ENCODE measurements around the gene GUCA1C. TPM values are rescaled to one million over a fixed set of nuclear protein-coding genes. Genes with fewer than 3 reads are reported as not detected.

GUCA1C gene
- total and polyA plus RNA-seq, 2 donors (not counting 3 experiments of a cell fraction or from before 2014, with no cell fraction given), result not detected

DNA sequence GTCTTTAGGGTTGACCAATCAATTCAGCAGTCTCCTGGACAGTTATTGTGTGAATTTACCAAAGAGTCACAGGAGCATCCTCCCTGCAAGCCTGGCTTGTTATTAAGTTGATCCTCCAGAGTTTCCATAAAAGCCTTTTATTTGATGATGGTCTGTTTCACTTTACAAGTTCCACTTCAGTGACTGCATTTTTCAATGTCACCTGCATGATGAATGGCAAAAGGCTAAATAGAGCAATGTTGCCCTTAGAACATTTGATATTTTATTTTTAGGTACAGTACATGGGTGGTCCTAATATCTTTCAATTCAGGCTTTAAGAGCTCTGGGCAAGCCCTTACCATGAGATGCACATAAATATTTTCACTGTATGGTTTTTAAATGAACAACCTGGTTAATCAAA, 22.6 kb downstream of the GUCA1C start:
- H4K20me1 ChIP-seq (replicated peaks; ENCODE audit: control insufficient read depth, extremely low read depth, insufficient read depth, low read length), result no peaks in the 10 kb centered on the region
- no peak overlapping the region for H3K9ac ChIP-seq (replicated peaks; ENCODE audit: extremely low read depth, insufficient read depth, low read length)
- H3K9me1 ChIP-seq (replicated peaks; ENCODE audit: control insufficient read depth, extremely low read depth, insufficient read depth, low read length), result no peaks in the 10 kb centered on the region
- DNase-seq (ENCODE audit: low read depth, low spot score), result no peak
- TF ChIP-seq MAX (IDR thresholded peaks at IDR 0.05; ENCODE audit: insufficient read depth, insufficient read length) (no peak), CTCF (IDR thresholded peaks at IDR 0.05; ENCODE audit: extremely low read depth in 1 of 2, insufficient read depth in 1 of 2, low read depth in 1 of 2, low read length in 2 of 2) (no peak), JUN (IDR thresholded peaks at IDR 0.05; ENCODE audit: borderline replicate concordance, insufficient read depth, insufficient read length, low read depth) (no peak), EZH2 (IDR thresholded peaks at IDR 0.05; ENCODE audit: borderline replicate concordance, low read depth, low read length, severe bottlenecking) (no peak), GATA2 (IDR thresholded peaks at IDR 0.05; ENCODE audit: insufficient read depth, insufficient read length, low read depth, low read length) (no peak), MYC (IDR thresholded peaks at IDR 0.05; ENCODE audit: low read depth, low read length) (no peak)
- no TSS peak for BruUV-seq (replicated peaks)
- H3K4me1 ChIP-seq (ENCODE audit: control insufficient read depth, extremely low read depth, insufficient read depth, low read length), result no peaks in the 10 kb centered on the region
- H3K27ac ChIP-seq (ENCODE audit: insufficient read depth, low read depth, low read length), result no peak overlapping the region
- H3K27me3 ChIP-seq (ENCODE audit: control insufficient read depth in 2 of 2, insufficient read depth in 2 of 2, low read length in 2 of 2), result no peaks in the 10 kb centered on the region
- H2AFZ ChIP-seq (ENCODE audit: low read depth, low read length), result no peak overlapping the region
- H3K4me2 ChIP-seq (ENCODE audit: insufficient read depth, low read length), result no peak overlapping the region
- H3K36me3 ChIP-seq (ENCODE audit: control insufficient read depth in 2 of 2, extremely low read depth in 1 of 2, insufficient read depth in 2 of 2, low read length in 2 of 2), result no peaks in the 10 kb centered on the region
- no peaks in the 10 kb centered on the region for H3K79me2 ChIP-seq (ENCODE audit: control insufficient read depth, insufficient read depth, low read length)
- no peak overlapping the region for H3K4me3 ChIP-seq (replicated peaks in 1 of 3; ENCODE audit: insufficient read depth in 1 of 3, low read depth in 1 of 3, low read length in 3 of 3)
- H3K9me3 ChIP-seq (replicated peaks; ENCODE audit: control insufficient read depth, insufficient read depth, low read length), result no peaks in the 10 kb centered on the region
- intact Hi-C loops (cut with micrococcal nuclease), result no loop called here
- CTCF ChIA-PET, result no interaction called here
- dilution Hi-C loops (cut with MboI; ENCODE audit: extremely low pct_ligation_motif_present, low sequenced_read_pairs), result no loop called here
- POLR2A ChIA-PET, result no interaction called here
- no peak for FAIRE-seq
